Activated CD4-positive, alpha-beta memory T cell treated with anti-CD3 and anti-CD28 coated beads, Interleukin-2, amount 10 ng/mL, durations not matched to agents 7 days and 5 days (primary cell): ENCODE results near the gene RPS5. TPM values are rescaled to one million over a fixed set of nuclear protein-coding genes. Genes with fewer than 3 reads are reported as not detected.

Experiments
- CTCF ChIA-PET: fragments of 350-600 bp; sonication (Branson Sonifier 250); formaldehyde crosslinking; loops from one replicate; lab custom pipeline; 2021; ENCODE audit warnings: antibody characterized with exemption, inconsistent platforms; lab: Charles Lee
- POLR2A ChIA-PET: fragments of 350-600 bp; sonication (Branson Sonifier 250); formaldehyde crosslinking; loops from one replicate; lab custom pipeline; 2021; ENCODE audit warnings: antibody characterized with exemption; lab: Charles Lee
- DNase-seq: peaks from one replicate; pipeline ENCODE4 v3.0.0-alpha.2; 2020
- H3K27ac Mint-ChIP-seq: one replicate; pipeline ENCODE4 v1.8.0; 2021; ENCODE audit warnings: mild to moderate bottlenecking, mixed read lengths
- H3K27me3 Mint-ChIP-seq: one replicate; pipeline ENCODE4 v1.8.0; 2021; ENCODE audit warnings: mixed read lengths
- H3K36me3 Mint-ChIP-seq: one replicate; pipeline ENCODE4 v1.8.0; 2021; ENCODE audit warnings: low read depth, mixed read lengths
- H3K4me1 Mint-ChIP-seq: one replicate; pipeline ENCODE4 v1.8.0; 2021; ENCODE audit warnings: mixed read lengths
- H3K4me3 Mint-ChIP-seq: one replicate; pipeline ENCODE4 v1.8.0; 2021; ENCODE audit warnings: mild to moderate bottlenecking, mixed read lengths
- H3K9me3 Mint-ChIP-seq: one replicate; pipeline ENCODE4 v1.8.0; 2021; ENCODE audit warnings: mixed read lengths
- total RNA-seq, 2 experiments: library from RNA; stranded (reverse); gene quantifications; one replicate each; pipeline ENCODE4 v1.2.3, GENCODE V29; 2021

Gene RPS5
- total RNA-seq, 2 experiments from 2014 or later: 785 to 801 TPM

- Mint-ChIP-seq H3K4me1 (peaks cover 45% of the 10 kb centered on the region), H3K9me3 (no peaks in the 10 kb centered on the region), H3K27me3 (no peaks in the 10 kb centered on the region), H3K36me3 (peaks cover 9% of the 10 kb centered on the region), H3K4me3 (peak overlapping the region; percentile 95), H3K27ac (peak overlapping the region; percentile 89)
- DNase-seq: no peak
- ChIA-PET POLR2A (no interaction called here), CTCF (no interaction called here)
Measured at GRCh38 chr19:58406818-58407657, 20.0 kb downstream of the RPS5 start.

DNA sequence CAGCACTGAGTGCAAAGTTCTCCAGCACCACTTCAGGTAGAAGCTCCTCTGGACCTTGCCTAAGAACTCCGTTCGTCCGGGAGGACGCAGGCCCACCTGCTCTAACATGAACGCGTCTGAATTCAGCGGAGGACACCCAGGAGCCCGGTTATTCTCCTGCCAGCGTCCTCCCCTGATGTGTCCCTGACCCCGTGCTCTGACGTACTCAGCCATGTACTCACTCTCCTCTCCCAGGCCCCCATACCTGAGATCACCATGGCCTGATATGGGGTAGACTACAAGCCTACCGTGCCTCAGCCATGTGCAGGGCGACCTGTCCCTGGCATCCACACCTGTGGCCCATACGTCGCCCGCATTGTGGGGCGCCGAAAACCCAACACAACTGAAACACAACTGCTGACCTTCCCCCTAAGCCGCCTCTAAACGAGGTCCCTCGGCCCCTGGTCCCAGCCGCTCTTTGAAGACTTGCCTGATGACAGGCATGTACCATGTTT, 20.6 kb downstream of the RPS5 start:
- Mint-ChIP-seq H3K9me3 (no peaks in the 10 kb centered on the region), H3K27me3 (no peaks in the 10 kb centered on the region), H3K4me3 (peak overlapping the region; percentile 95), H3K27ac (peak overlapping the region; percentile 89), H3K4me1 (peaks cover 43% of the 10 kb centered on the region), H3K36me3 (peaks cover 12% of the 10 kb centered on the region)
- CTCF ChIA-PET: interaction anchor here (1.0 kb wide), 3 partner anchors 45 to 93 kb away, joined by 3 to 5 read pairs (median 3); partner anchors contain the start of gene ZNF497
- no peak for DNase-seq
- POLR2A ChIA-PET: interaction anchor here (1.2 kb wide), 1 partner anchor 22 kb away, joined by 5 read pairs; no protein-coding TSS in a partner anchor

- peaks cover 15% of the 10 kb centered on the region for H3K36me3 Mint-ChIP-seq
- peak within 1 kb of the TSS; percentile 95 for H3K4me3 Mint-ChIP-seq
- no peaks in the 10 kb centered on the region for H3K27me3 Mint-ChIP-seq
- peak within 1 kb of the TSS; percentile 89 for H3K27ac Mint-ChIP-seq
- peaks cover 39% of the 10 kb centered on the region for H3K4me1 Mint-ChIP-seq
- CTCF ChIA-PET: interaction anchor here (0.6 to 1.0 kb wide), 6 partner anchors 26 to 112 kb away, joined by 3 to 5 read pairs (median 4); partner anchors contain the start of genes ZBTB45, ZNF497 and ZSCAN22
- no peaks in the 10 kb centered on the region for H3K9me3 Mint-ChIP-seq
- POLR2A ChIA-PET: interaction anchor here (0.8 to 1.2 kb wide), 5 partner anchors 23 to 1087 kb away, joined by 3 to 7 read pairs (median 3); partner anchors contain the start of gene ZNF132
- DNase-seq: peak; percentile 95
Measured at GRCh38 chr19:58408152-58409009, 21.3 kb downstream of the RPS5 start, which contains the start of gene ZNF584. ZNF584 (plus strand) TSS chr19:58408649; CDS start chr19:58409148, 499 bp downstream.

GRCh38 chr19:58409010-58409790, 22.1 kb downstream of the RPS5 start:
- Mint-ChIP-seq H3K27ac (peak overlapping the region; percentile 62), H3K4me3 (peak overlapping the region; percentile 95), H3K4me1 (peaks cover 35% of the 10 kb centered on the region), H3K27me3 (no peaks in the 10 kb centered on the region), H3K9me3 (no peaks in the 10 kb centered on the region), H3K36me3 (peaks cover 15% of the 10 kb centered on the region)
- ChIA-PET POLR2A (interaction anchor here (0.8 to 1.2 kb wide), 5 partner anchors 24 to 1088 kb away, joined by 3 to 7 read pairs (median 3); partner anchors contain the start of gene ZNF132), CTCF (interaction anchor here (0.6 to 1.0 kb wide), 6 partner anchors 27 to 111 kb away, joined by 3 to 5 read pairs (median 4); partner anchors contain the start of genes ZBTB45, ZNF497 and ZSCAN22)
- no peak for DNase-seq

- H3K27me3 Mint-ChIP-seq: no peaks in the 10 kb centered on the region
- H3K9me3 Mint-ChIP-seq: peaks cover 10% of the 10 kb centered on the region
- H3K27ac Mint-ChIP-seq: no peak overlapping the region
- no peak for DNase-seq
- no peak overlapping the region for H3K4me3 Mint-ChIP-seq
- no peaks in the 10 kb centered on the region for H3K4me1 Mint-ChIP-seq
- H3K36me3 Mint-ChIP-seq: peaks cover 54% of the 10 kb centered on the region
- CTCF ChIA-PET: no interaction called here
- POLR2A ChIA-PET: no interaction called here
Measured at GRCh38 chr19:58416604-58417003, 29.5 kb downstream of the RPS5 start.

GRCh38 chr19:58417071-58417470, 30.0 kb downstream of the RPS5 start:
- CTCF ChIA-PET: no interaction called here
- Mint-ChIP-seq H3K4me1 (no peaks in the 10 kb centered on the region), H3K27me3 (no peaks in the 10 kb centered on the region), H3K4me3 (no peak overlapping the region), H3K36me3 (peaks cover 56% of the 10 kb centered on the region), H3K27ac (no peak overlapping the region), H3K9me3 (peaks cover 10% of the 10 kb centered on the region)
- POLR2A ChIA-PET: no interaction called here
- DNase-seq: no peak

GRCh38 chr19:58428617-58429016, 41.5 kb downstream of the RPS5 start:
- H3K4me3 Mint-ChIP-seq: no peak overlapping the region
- H3K4me1 Mint-ChIP-seq: no peaks in the 10 kb centered on the region
- peaks cover 49% of the 10 kb centered on the region for H3K36me3 Mint-ChIP-seq
- no peaks in the 10 kb centered on the region for H3K27me3 Mint-ChIP-seq
- POLR2A ChIA-PET: no interaction called here
- peaks cover 67% of the 10 kb centered on the region for H3K9me3 Mint-ChIP-seq
- CTCF ChIA-PET: no interaction called here
- H3K27ac Mint-ChIP-seq: no peak overlapping the region
- DNase-seq: no peak

DNA sequence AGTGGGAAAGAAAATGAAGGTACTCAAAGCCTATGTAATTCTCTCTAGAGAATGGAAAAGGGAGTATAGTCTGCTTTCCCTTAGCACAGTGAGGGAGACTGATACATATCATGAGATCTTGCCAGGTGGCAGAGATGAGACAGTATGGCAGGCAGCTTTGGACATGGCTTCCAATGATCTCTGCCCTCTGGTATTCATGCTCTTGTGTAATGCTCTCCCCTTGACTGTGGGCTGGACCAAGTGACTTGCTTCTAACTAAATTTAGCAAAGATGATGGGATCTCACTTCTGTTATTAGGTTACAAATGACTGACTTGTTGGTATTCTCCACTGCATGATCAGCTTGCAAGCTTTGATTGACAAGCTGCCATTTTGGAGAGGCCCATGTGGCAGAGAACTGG, 42.7 kb downstream of the RPS5 start:
- no peaks in the 10 kb centered on the region for H3K4me1 Mint-ChIP-seq
- peaks cover 74% of the 10 kb centered on the region for H3K9me3 Mint-ChIP-seq
- ChIA-PET POLR2A (no interaction called here), CTCF (no interaction called here)
- DNase-seq: no peak
- H3K27me3 Mint-ChIP-seq: no peaks in the 10 kb centered on the region
- H3K27ac Mint-ChIP-seq: no peak overlapping the region
- H3K4me3 Mint-ChIP-seq: no peak overlapping the region
- peaks cover 60% of the 10 kb centered on the region for H3K36me3 Mint-ChIP-seq

DNA sequence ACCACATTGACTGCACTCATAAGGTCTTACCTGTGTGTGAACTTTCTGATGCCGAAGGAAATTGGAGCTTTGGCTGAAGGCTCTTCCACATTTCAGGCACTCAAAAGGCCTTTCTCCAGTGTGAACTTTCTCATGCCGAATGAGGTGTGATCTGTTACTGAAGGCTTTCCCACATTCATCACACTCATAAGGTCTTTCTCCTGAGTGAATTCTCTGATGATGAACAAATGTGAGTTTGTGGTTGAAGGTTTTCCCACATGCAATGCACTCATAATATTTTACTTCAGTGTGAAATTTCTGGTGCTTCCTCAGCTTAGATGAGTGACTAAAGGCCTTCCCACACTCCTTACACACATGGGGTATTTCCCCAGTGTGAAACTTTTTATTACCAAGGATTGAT, 47.1 kb downstream of the RPS5 start:
- Mint-ChIP-seq H3K4me3 (no peak overlapping the region), H3K27me3 (no peaks in the 10 kb centered on the region), H3K27ac (no peak overlapping the region), H3K4me1 (peaks cover 13% of the 10 kb centered on the region), H3K9me3 (peaks cover 82% of the 10 kb centered on the region), H3K36me3 (peaks cover 90% of the 10 kb centered on the region)
- no peak for DNase-seq
- ChIA-PET POLR2A (no interaction called here), CTCF (no interaction called here)

- peaks cover 60% of the 10 kb centered on the region for H3K36me3 Mint-ChIP-seq
- H3K4me1 Mint-ChIP-seq: peaks cover 36% of the 10 kb centered on the region
- peak; percentile 96 for DNase-seq
- peaks cover 59% of the 10 kb centered on the region for H3K9me3 Mint-ChIP-seq
- H3K4me3 Mint-ChIP-seq: peak within 1 kb of the TSS; percentile 94
- peak within 1 kb of the TSS; percentile 87 for H3K27ac Mint-ChIP-seq
- H3K27me3 Mint-ChIP-seq: peaks cover 2% of the 10 kb centered on the region
- POLR2A ChIA-PET: interaction anchor here (1.0 kb wide), 3 partner anchors 12 to 211 kb away, joined by 3 to 7 read pairs (median 4); partner anchors contain the start of genes ZNF324B, ZNF544 and ZNF584
- CTCF ChIA-PET: interaction anchor here (0.6 to 1.0 kb wide), 3 partner anchors 74 to 80 kb away, joined by 3 to 4 read pairs (median 4); partner anchors contain the start of gene ZBTB45
Measured at GRCh38 chr19:58439576-58440554, 52.8 kb downstream of the RPS5 start, which contains the start of gene ZNF132. ZNF132 (minus strand) TSS chr19:58440153; CDS start chr19:58439821, 332 bp downstream.

DNA sequence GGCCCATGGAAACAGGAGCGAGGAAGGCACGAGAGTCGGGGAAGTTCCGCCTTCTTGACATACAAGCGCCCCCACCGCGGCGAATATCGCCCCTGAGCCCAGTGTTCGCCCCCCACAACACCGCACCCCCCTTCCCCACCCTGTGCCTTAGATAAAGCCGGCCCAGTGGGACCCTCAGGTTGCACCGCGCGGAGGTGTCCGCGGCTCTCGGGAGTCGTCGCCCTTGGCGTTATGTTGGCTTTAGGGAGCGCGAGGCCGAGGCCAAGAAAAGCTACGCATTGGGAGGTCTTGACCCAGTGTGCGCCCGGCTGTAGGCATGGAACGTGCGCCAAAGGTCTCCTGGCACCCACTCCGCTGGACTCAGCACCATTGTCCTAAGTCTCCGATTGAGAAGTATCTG, 53.5 kb downstream of the RPS5 start:
- ChIA-PET POLR2A (interaction anchor here (1.0 kb wide), 3 partner anchors 11 to 212 kb away, joined by 3 to 7 read pairs (median 4); partner anchors contain the start of genes ZNF324B, ZNF544 and ZNF584), CTCF (interaction anchor here (0.9 to 1.0 kb wide), 2 partner anchors 74 to 79 kb away, joined by 3 to 4 read pairs; partner anchors contain the start of gene ZBTB45)
- H3K9me3 Mint-ChIP-seq: peaks cover 52% of the 10 kb centered on the region
- peaks cover 2% of the 10 kb centered on the region for H3K27me3 Mint-ChIP-seq
- DNase-seq: no peak
- H3K4me3 Mint-ChIP-seq: peak overlapping the region; percentile 94
- peaks cover 53% of the 10 kb centered on the region for H3K36me3 Mint-ChIP-seq
- peaks cover 36% of the 10 kb centered on the region for H3K4me1 Mint-ChIP-seq
- H3K27ac Mint-ChIP-seq: peak overlapping the region; percentile 87
